HG03378 (cell line): Measurements from ENCODE around the gene CENPO.

Experiments
- ATAC-seq: cut with Tn5 transposase; IDR thresholded peaks from one replicate; pipeline ENCODE4 v1.9.1; 2021; ENCODE audit warnings: mild to moderate bottlenecking, moderate library complexity; ENCODE audit not compliant: unreplicated experiment

CENPO gene

GRCh38 chr2:24836206-24836605 lies 43.0 kb downstream of the CENPO start:
- no peak for ATAC-seq

- no peak for ATAC-seq
Observed at GRCh38 chr2:24836706-24837105, 43.5 kb downstream of the CENPO start.

GRCh38 chr2:24837996-24838513 lies 44.8 kb downstream of the CENPO start:
- no peak for ATAC-seq

GRCh38 chr2:24838541-24838940 lies 45.3 kb downstream of the CENPO start:
- no peak for ATAC-seq

GRCh38 chr2:24839729-24840128 lies 46.5 kb downstream of the CENPO start:
- ATAC-seq = no peak

- ATAC-seq = no peak
Observed at GRCh38 chr2:24840164-24840869, 47.1 kb downstream of the CENPO start.

GRCh38 chr2:24840962-24841945 lies 48.0 kb downstream of the CENPO start:
- ATAC-seq = no peak

- no peak for ATAC-seq
Observed at GRCh38 chr2:24842081-24843050, 49.1 kb downstream of the CENPO start.

- ATAC-seq = no peak
Observed at GRCh38 chr2:24843330-24843860, 50.2 kb downstream of the CENPO start.

GRCh38 chr2:24844023-24844685 lies 50.9 kb downstream of the CENPO start:
- ATAC-seq = no peak

- ATAC-seq = no peak
Observed at GRCh38 chr2:24845691-24846090, 52.5 kb downstream of the CENPO start.

GRCh38 chr2:24850944-24851343 lies 57.7 kb downstream of the CENPO start:
- ATAC-seq = no peak

- no peak for ATAC-seq
Observed at GRCh38 chr2:24852026-24852425, 58.8 kb downstream of the CENPO start.

GRCh38 chr2:24852431-24853020 lies 59.3 kb downstream of the CENPO start:
- ATAC-seq = no peak

- no peak for ATAC-seq
Observed at GRCh38 chr2:24853046-24853445, 59.8 kb downstream of the CENPO start.

GRCh38 chr2:24853996-24854395 lies 60.8 kb downstream of the CENPO start:
- no peak for ATAC-seq

GRCh38 chr2:24855022-24855622 lies 61.9 kb downstream of the CENPO start:
- no peak for ATAC-seq

- no peak for ATAC-seq
Observed at GRCh38 chr2:24855726-24856125, 62.5 kb downstream of the CENPO start.

GRCh38 chr2:24856791-24857211 lies 63.6 kb downstream of the CENPO start:
- no peak for ATAC-seq
